HEK293T (cell line): Measurements from ENCODE around the gene TDG.

Source experiments
- CTCF ChIA-PET: fragments of 350-600 bp; formaldehyde crosslinking; extraction: SDS; loops from one replicate; lab custom pipeline; 2021; ENCODE audit warnings: antibody characterized with exemption, inconsistent platforms; lab: Yijun Ruan, JAX
- POLR2A ChIA-PET: fragments of 350-600 bp; formaldehyde crosslinking; extraction: SDS; loops from one replicate; lab custom pipeline; 2020; ENCODE audit warnings: antibody characterized with exemption, inconsistent platforms; lab: Yijun Ruan, JAX
- DNase-seq: peaks from one replicate; pipeline ENCODE4 v3.0.0; 2012; ENCODE audit warnings: mixed read lengths; ENCODE audit errors: extremely low spot score
- ARNT ChIP-seq: fragments of 450-650 bp; IDR thresholded peaks from 2 replicates; pipeline ENCODE4 v1.6.1; 2017; ENCODE audit warnings: mild to moderate bottlenecking
- BHLHE40 ChIP-seq: fragments of 450-650 bp; IDR thresholded peaks from 2 replicates; pipeline ENCODE4 v1.6.1; 2016; ENCODE audit warnings: mild to moderate bottlenecking, moderate library complexity, borderline replicate concordance
- CTBP1 ChIP-seq: fragments of 450-650 bp; IDR thresholded peaks from 2 replicates; pipeline ENCODE4 v1.6.1; 2016; ENCODE audit warnings: borderline replicate concordance
- ELF4 ChIP-seq: fragments of 450-650 bp; IDR thresholded peaks from 2 replicates; pipeline ENCODE4 v1.6.1; 2017; ENCODE audit warnings: antibody characterized with exemption
- FOXA1 ChIP-seq: fragments of 450-650 bp; IDR thresholded peaks from 2 replicates; pipeline ENCODE4 v1.6.1; 2016; ENCODE audit warnings: mild to moderate bottlenecking
- FOXK2 ChIP-seq: fragments of 450-650 bp; IDR thresholded peaks from 2 replicates; pipeline ENCODE4 v1.6.1; 2016; ENCODE audit warnings: mild to moderate bottlenecking
- FOXM1 ChIP-seq: fragments of 450-650 bp; IDR thresholded peaks from 2 replicates; pipeline ENCODE4 v1.6.1; 2017; ENCODE audit warnings: mild to moderate bottlenecking, borderline replicate concordance
- HDGF ChIP-seq: fragments of 450-650 bp; IDR thresholded peaks from 2 replicates; pipeline ENCODE4 v1.6.1; 2017; ENCODE audit warnings: antibody characterized with exemption, borderline replicate concordance
- L3MBTL2 ChIP-seq: fragments of 450-650 bp; conservative IDR thresholded peaks from 2 replicates; pipeline ENCODE4 v1.6.1; 2016; ENCODE audit warnings: mild to moderate bottlenecking
- LEF1 ChIP-seq: fragments of 450-650 bp; IDR thresholded peaks from 2 replicates; pipeline ENCODE4 v1.6.1; 2017; ENCODE audit warnings: mild to moderate bottlenecking, borderline replicate concordance
- NFRKB ChIP-seq: fragments of 450-650 bp; IDR thresholded peaks from 2 replicates; pipeline ENCODE4 v1.6.1; 2016; ENCODE audit warnings: mild to moderate bottlenecking, moderate library complexity
- PKNOX1 ChIP-seq: fragments of 450-650 bp; IDR thresholded peaks from 2 replicates; pipeline ENCODE4 v1.6.1; 2016
- SP1 ChIP-seq: fragments of 450-650 bp; IDR thresholded peaks from 2 replicates; pipeline ENCODE4 v1.6.1; 2017
- SUZ12 ChIP-seq: fragments of 450-650 bp; IDR thresholded peaks from 2 replicates; pipeline ENCODE4 v1.6.1; 2016; ENCODE audit warnings: mild to moderate bottlenecking
- TARDBP ChIP-seq: fragments of 450-650 bp; IDR thresholded peaks from 2 replicates; pipeline ENCODE4 v1.6.1; 2016
- ZNF384 ChIP-seq: fragments of 450-650 bp; IDR thresholded peaks from 2 replicates; pipeline ENCODE4 v1.6.1; 2016

The TDG gene

GRCh38 chr12:103965255-103965589 lies 450 bp upstream of the TDG start:
- CTCF ChIA-PET, result interaction anchor here (0.7 to 1.1 kb wide), 2 partner anchors 9 to 144 kb away, joined by 3 to 4 read pairs; no protein-coding TSS in a partner anchor
- no peak for TF ChIP-seq LEF1
- TF ChIP-seq SP1, result no peak
- no peak for TF ChIP-seq CTBP1
- no peak for TF ChIP-seq ZNF384
- no peak for TF ChIP-seq PKNOX1
- no peak for TF ChIP-seq HDGF
- TF ChIP-seq NFRKB, result no peak
- no peak for TF ChIP-seq TARDBP
- no peak for TF ChIP-seq BHLHE40
- no peak for TF ChIP-seq SUZ12
- no peak for TF ChIP-seq L3MBTL2
- no peak for TF ChIP-seq FOXK2
- no peak for TF ChIP-seq ELF4
- no peak for TF ChIP-seq FOXM1
- TF ChIP-seq FOXA1, result no peak
- no peak for TF ChIP-seq ARNT
- DNase-seq, result no peak
- POLR2A ChIA-PET, result interaction anchor here (0.5 to 4.3 kb wide), 33 partner anchors 9 to 1814 kb away, joined by 3 to 111 read pairs (median 5); partner anchors contain the start of genes GLT8D2, HCFC2, HSP90B1 and NFYB

- CTCF ChIA-PET, result interaction anchor here (1.3 kb wide), 1 partner anchor 143 kb away, joined by 3 read pairs; no protein-coding TSS in a partner anchor
- POLR2A ChIA-PET, result interaction anchor here (1.1 to 4.3 kb wide), 12 partner anchors 10 to 187 kb away, joined by 3 to 111 read pairs (median 5); partner anchors contain the start of genes HCFC2 and HSP90B1
Observed at GRCh38 chr12:103966736-103967135, 1.1 kb downstream of the TDG start.

GRCh38 chr12:103969391-103969790 lies 3.7 kb downstream of the TDG start:
- CTCF ChIA-PET, result no interaction called here
- DNase-seq, result no peak
- POLR2A ChIA-PET, result no interaction called here
- TF ChIP-seq L3MBTL2, result no peak
- no peak for TF ChIP-seq ZNF384
- no peak for TF ChIP-seq ARNT
- no peak for TF ChIP-seq BHLHE40
- no peak for TF ChIP-seq HDGF
- TF ChIP-seq TARDBP, result no peak
- no peak for TF ChIP-seq FOXK2

More at GRCh38 chr12:103966736-103967135, 1.1 kb downstream of the TDG start:
- TF ChIP-seq FOXM1 (no peak), SP1 (no peak), LEF1 (no peak), PKNOX1 (no peak), HDGF (no peak), FOXK2 (no peak), ARNT (no peak), L3MBTL2 (no peak), CTBP1 (no peak), ELF4 (no peak), FOXA1 (no peak)
- DNase-seq, result no peak

- no peak for DNase-seq
- POLR2A ChIA-PET, result interaction anchor here (0.7 to 1.4 kb wide), 2 partner anchors 8 to 17 kb away, joined by 3 to 6 read pairs; partner anchors contain the start of gene TDG
- CTCF ChIA-PET, result interaction anchor here (0.9 kb wide), 1 partner anchor 135 kb away, joined by 3 read pairs; no protein-coding TSS in a partner anchor
- TF ChIP-seq L3MBTL2, result no peak
- TF ChIP-seq LEF1, result no peak
- no peak for TF ChIP-seq SP1
- no peak for TF ChIP-seq ELF4
- no peak for TF ChIP-seq BHLHE40
- TF ChIP-seq SUZ12, result no peak
- no peak for TF ChIP-seq PKNOX1
- no peak for TF ChIP-seq FOXM1
Observed at GRCh38 chr12:103973909-103974308, 8.2 kb downstream of the TDG start.

- ChIA-PET POLR2A (no interaction called here), CTCF (no interaction called here)
- no peak for DNase-seq
- TF ChIP-seq ELF4 (no peak), FOXK2 (no peak), PKNOX1 (no peak), LEF1 (no peak), NFRKB (no peak)
Observed at GRCh38 chr12:103975368-103975767, 9.7 kb downstream of the TDG start.

GRCh38 chr12:103978384-103978982 lies 12.8 kb downstream of the TDG start:
- DNase-seq, result no peak
- TF ChIP-seq SP1, result no peak
- no peak for TF ChIP-seq FOXM1
- no peak for TF ChIP-seq ZNF384
- ChIA-PET CTCF (no interaction called here), POLR2A (no interaction called here)
